CD4-positive, alpha-beta T cell treated with Interleukin-12 subunit alpha and Interleukin-12 subunit beta, for 1 hour (primary cell): ENCODE measurements around the gene IGSF6.
A peak's percentile ranks its signal among the peaks of the same experiment; 100 is the strongest.
"Not testable (repeated sequence)": the region's sequence is repeated elsewhere in the genome, so short reads cannot be mapped to it uniquely, and the experiment has no call there.

Experiments used
- DNase-seq: peaks from one replicate; pipeline ENCODE4 v3.0.0-alpha.2; 2020

The IGSF6 gene

GRCh38 chr16:21628121-21628726, 24.2 kb downstream of the IGSF6 start:
- DNase-seq: no peak

- DNase-seq: peak; percentile 42
These were observed 25.6 kb downstream of the IGSF6 start for GRCh38 chr16:21626659-21627277.

- DNase-seq: no peak
These were observed 27.4 kb downstream of the IGSF6 start for GRCh38 chr16:21625026-21625425.

- DNase-seq: no peak
These were observed 29.9 kb downstream of the IGSF6 start for GRCh38 chr16:21622545-21622944.

GRCh38 chr16:21620592-21620991, 31.8 kb downstream of the IGSF6 start:
- DNase-seq: no peak

- DNase-seq: no peak
These were observed 32.5 kb downstream of the IGSF6 start for GRCh38 chr16:21619765-21620425.

GRCh38 chr16:21618281-21618680, 34.1 kb downstream of the IGSF6 start:
- no peak for DNase-seq

GRCh38 chr16:21617607-21618006, 34.8 kb downstream of the IGSF6 start:
- DNase-seq: no peak

GRCh38 chr16:21614896-21615295, 37.5 kb downstream of the IGSF6 start:
- DNase-seq: no peak

GRCh38 chr16:21613781-21614180, 38.6 kb downstream of the IGSF6 start:
- no peak for DNase-seq

GRCh38 chr16:21613361-21613760, 39.0 kb downstream of the IGSF6 start:
- no peak for DNase-seq

- DNase-seq: no peak
These were observed 40.6 kb downstream of the IGSF6 start for GRCh38 chr16:21611556-21612384.

- no peak for DNase-seq
These were observed 41.2 kb downstream of the IGSF6 start for GRCh38 chr16:21611198-21611555.

GRCh38 chr16:21610766-21611165, 41.6 kb downstream of the IGSF6 start:
- DNase-seq: no peak

- DNase-seq: no peak
These were observed 42.3 kb downstream of the IGSF6 start for GRCh38 chr16:21610006-21610544.

- DNase-seq: peak; percentile 23
These were observed 43.6 kb downstream of the IGSF6 start for GRCh38 chr16:21608639-21609328.

GRCh38 chr16:21605848-21606247, 46.6 kb downstream of the IGSF6 start:
- not testable (repeated sequence) for DNase-seq

GRCh38 chr16:21603928-21604327, 48.5 kb downstream of the IGSF6 start:
- no peak for DNase-seq

- no peak for DNase-seq
These were observed 49.6 kb downstream of the IGSF6 start for GRCh38 chr16:21602785-21603184.

GRCh38 chr16:21600031-21600773, 52.2 kb downstream of the IGSF6 start:
- DNase-seq: peak; percentile 28

- DNase-seq: peak; percentile 96
These were observed 53.0 kb downstream of the IGSF6 start, which contains the start of gene METTL9 for GRCh38 chr16:21599122-21600030. Gene METTL9 (plus strand): TSS chr16:21599577. CDS start chr16:21599734, 157 bp downstream.
